Endothelial cell of umbilical vein (primary cell): Measurements from ENCODE around the gene ZFYVE28. TPM values are rescaled to one million over a fixed set of nuclear protein-coding genes. Genes with fewer than 3 reads are reported as not detected.

Experiments
- BruUV-seq: library from RNA; stranded (reverse); fragments of 400-500 nt; replicated peaks from 2 replicates; lab custom pipeline; 2021; lab: Mats Ljungman, UMichigan
- CTCF ChIA-PET: fragments of 300-600, 350-600 bp; sonication (Branson Sonifier 250); formaldehyde crosslinking; loops from one replicate; lab custom pipeline; 2021; ENCODE audit warnings: antibody characterized with exemption, inconsistent platforms; lab: Charles Lee
- POLR2A ChIA-PET: fragments of 300-600, 350-600 bp; sonication (Branson Sonifier 250); formaldehyde crosslinking; loops from one replicate; lab custom pipeline; 2021; ENCODE audit warnings: antibody characterized with exemption, inconsistent platforms; lab: Charles Lee
- DNase-seq: peaks from one replicate; pipeline ENCODE4 v3.0.0-alpha.2; 2011; ENCODE audit warnings: low read depth, low spot score
- FAIRE-seq: peaks from 2 replicates; lab custom pipeline; 2011; peaks lifted over from hg19 to GRCh38; lab: Jason Lieb, UNC
- H2AFZ ChIP-seq: 2 replicates; pipeline ENCODE4 v1.6.0; 2012; ENCODE audit warnings: low read depth, low read length, control low read depth, inconsistent platforms
- H3K27ac ChIP-seq: 2 replicates; pipeline ENCODE4 v1.5.1; 2011; ENCODE audit warnings: low read depth, mild to moderate bottlenecking, control low read depth, low read length, moderate library complexity; ENCODE audit not compliant: insufficient read depth
- H3K27me3 ChIP-seq, 2 experiments: 2 replicates each; pipeline versions ENCODE4 v1.6.0 to v1.6.1; 2011; ENCODE audit warnings: low read length in 2 of 2, mixed read lengths in 1 of 2; ENCODE audit not compliant: control insufficient read depth in 2 of 2, insufficient read depth in 2 of 2
- H3K36me3 ChIP-seq, 2 experiments: 2 replicates in 1 of 2; 3 replicates in 1 of 2; pipeline ENCODE4 v1.5.1; 2011; ENCODE audit warnings: low read length in 2 of 2, mild to moderate bottlenecking in 1 of 2, moderate library complexity in 1 of 2; ENCODE audit not compliant: control insufficient read depth in 2 of 2, insufficient read depth in 2 of 2; ENCODE audit errors: extremely low read depth in 1 of 2
- H3K4me1 ChIP-seq: 3 replicates; pipeline ENCODE4 v1.5.1; 2011; ENCODE audit warnings: mild to moderate bottlenecking, low read length; ENCODE audit not compliant: control insufficient read depth, insufficient read depth; ENCODE audit errors: extremely low read depth
- H3K4me2 ChIP-seq: 2 replicates; pipeline ENCODE4 v1.6.1; 2011; ENCODE audit warnings: low read length, control low read depth, mixed read lengths; ENCODE audit not compliant: insufficient read depth
- H3K4me3 ChIP-seq, 3 experiments: fragments of 200-600 bp in 1 of 3; sonication (generic), shearing (Covaris generic) in 1 of 3; replicated peaks in 1 of 3; 2 replicates each; pipeline ENCODE4 v1.5.1; 2011 to 2016; ENCODE audit warnings: control low read depth in 3 of 3, low read length in 3 of 3, mild to moderate bottlenecking in 2 of 3, inconsistent platforms in 1 of 3, low read depth in 1 of 3, moderate library complexity in 1 of 3; ENCODE audit not compliant: insufficient read depth in 1 of 3
- H3K79me2 ChIP-seq: 2 replicates; pipeline ENCODE4 v1.6.0; 2012; ENCODE audit warnings: low read length, inconsistent platforms; ENCODE audit not compliant: control insufficient read depth, insufficient read depth
- H3K9ac ChIP-seq: replicated peaks from 2 replicates; pipeline ENCODE3; 2011; ENCODE audit warnings: low read length, control low read depth; ENCODE audit not compliant: insufficient read depth; ENCODE audit errors: extremely low read depth
- H3K9me1 ChIP-seq: replicated peaks from 3 replicates; pipeline ENCODE4 v1.6.0; 2011; ENCODE audit warnings: mild to moderate bottlenecking, low read length; ENCODE audit not compliant: control insufficient read depth, insufficient read depth; ENCODE audit errors: extremely low read depth
- H3K9me3 ChIP-seq: replicated peaks from 2 replicates; pipeline ENCODE4 v1.5.1; 2012; ENCODE audit warnings: low read length, inconsistent platforms; ENCODE audit not compliant: control insufficient read depth, insufficient read depth
- H4K20me1 ChIP-seq: replicated peaks from 2 replicates; pipeline ENCODE3; 2011; ENCODE audit warnings: mild to moderate bottlenecking, low read length; ENCODE audit not compliant: control insufficient read depth, insufficient read depth; ENCODE audit errors: extremely low read depth
- CTCF ChIP-seq, 2 donors: IDR thresholded peaks; 1 replicate in 1 of 2; 2 replicates in 1 of 2; pipeline ENCODE4 v1.5.1; 2011; ENCODE audit warnings: low read length in 2 of 2, mild to moderate bottlenecking in 2 of 2, moderate library complexity in 2 of 2, control low read depth in 1 of 2, inconsistent platforms in 1 of 2, low read depth in 1 of 2; ENCODE audit not compliant: insufficient read depth in 1 of 2; ENCODE audit errors: extremely low read depth in 1 of 2
- EZH2 ChIP-seq: IDR thresholded peaks from 2 replicates; pipeline ENCODE4 v1.6.1; 2012; ENCODE audit warnings: borderline replicate concordance, low read depth, mild to moderate bottlenecking, moderate library complexity, low read length, inconsistent platforms; ENCODE audit not compliant: severe bottlenecking
- JUN ChIP-seq: IDR thresholded peaks from 2 replicates; pipeline ENCODE4 v1.6.1; 2011; ENCODE audit warnings: borderline replicate concordance, low read depth; ENCODE audit not compliant: insufficient read length, insufficient read depth
- MAX ChIP-seq: IDR thresholded peaks from 2 replicates; pipeline ENCODE4 v1.6.1; 2011; ENCODE audit not compliant: insufficient read depth, insufficient read length
- MYC ChIP-seq: IDR thresholded peaks from one replicate; pipeline ENCODE4 v1.6.1; 2011; ENCODE audit warnings: mild to moderate bottlenecking, low read depth, low read length
- POLR2A ChIP-seq: IDR thresholded peaks from 2 replicates; pipeline ENCODE4 v1.6.1; 2012; ENCODE audit warnings: low read depth, mild to moderate bottlenecking, control low read depth, low read length
- POLR2AphosphoS5 ChIP-seq: IDR thresholded peaks from 2 replicates; pipeline ENCODE4 v1.6.1; 2012; ENCODE audit warnings: low read depth, mild to moderate bottlenecking, control low read depth, low read length, moderate library complexity; ENCODE audit not compliant: insufficient read depth
- dilution Hi-C: fragments of 300-500 bp; cut with MboI; formaldehyde crosslinking; loops from one replicate; pipeline ENCODE4 v1.15.0; 2019; ENCODE audit warnings: low sequenced_read_pairs; ENCODE audit not compliant: extremely low pct_ligation_motif_present
- intact Hi-C: fragments of 100-400 bp; cut with micrococcal nuclease; formaldehyde crosslinking; loops from one replicate; pipeline ENCODE4 v1.10.0; 2022
- polyA plus RNA-seq, 4 experiments: library from polyadenylated mRNA; depleted of rRNA in 3 of 4; stranded (reverse) in 3 of 4; unstranded in 1 of 4; fragments of >200 nt; gene quantifications; 2 replicates each; pipeline versions ENCODE4 v1.2.1 to v1.2.3, GENCODE V29; 2011 to 2012; ENCODE audit warnings: missing spikeins in 1 of 4
- total RNA-seq: library from RNA; stranded (reverse); gene quantifications from 2 replicates; pipeline ENCODE4 v1.2.3, GENCODE V29; 2021

Gene ZFYVE28
- total and polyA plus RNA-seq, 2 donors (not counting 3 experiments of a cell fraction or from before 2014, with no cell fraction given), result 5.8 to 7.1 TPM

- no peaks in the 10 kb centered on the region for H3K27me3 ChIP-seq
- no peak overlapping the region for H3K4me3 ChIP-seq
- peaks cover 2% of the 10 kb centered on the region for H3K9me1 ChIP-seq
- POLR2A ChIA-PET, result no interaction called here
- H3K4me2 ChIP-seq, result no peak overlapping the region
- no TSS peak for BruUV-seq
- no peak overlapping the region for H3K9ac ChIP-seq
- no peaks in the 10 kb centered on the region for H3K79me2 ChIP-seq
- no peak overlapping the region for H3K27ac ChIP-seq
- H4K20me1 ChIP-seq, result no peaks in the 10 kb centered on the region
- intact Hi-C loops, result no loop called here
- dilution Hi-C loops, result no loop called here
- H3K36me3 ChIP-seq, result no peaks in the 10 kb centered on the region
- no peak for DNase-seq
- H2AFZ ChIP-seq, result no peak overlapping the region
- TF ChIP-seq EZH2 (no peak), POLR2AphosphoS5 (no peak), CTCF (IDR thresholded peaks at IDR 0.05; ENCODE audit: extremely low read depth in 1 of 2, insufficient read depth in 1 of 2, low read depth in 1 of 2, low read length in 2 of 2) (no peak), MYC (no peak), POLR2A (no peak), JUN (no peak), MAX (no peak)
- no peaks in the 10 kb centered on the region for H3K9me3 ChIP-seq
- no peak for FAIRE-seq
- CTCF ChIA-PET, result no interaction called here
- no peaks in the 10 kb centered on the region for H3K4me1 ChIP-seq
These were observed 66.3 kb downstream of the ZFYVE28 start for GRCh38 chr4:2352171-2352570.
